HepG2 (cell line): ENCODE measurements around the gene THRA. TPM values are rescaled to one million over a fixed set of nuclear protein-coding genes. Genes with fewer than 3 reads are reported as not detected.

ENCODE experiments used
- ATF2 ChIP-seq: sonication (generic); formaldehyde crosslinking; IDR thresholded peaks from 2 replicates; pipeline ENCODE4 v1.4.0; 2020; ENCODE audit warnings: missing genetic modification reagents
- ATRX ChIP-seq: sonication (generic); formaldehyde crosslinking; IDR thresholded peaks from 2 replicates; pipeline ENCODE4 v1.4.0; 2020; ENCODE audit warnings: missing genetic modification reagents, borderline replicate concordance
- CBX2 ChIP-seq, 2 experiments: fragments of 200-600 bp in 1 of 2; sonication (generic); formaldehyde crosslinking in 1 of 2; IDR thresholded peaks; 2 replicates each; pipeline versions ENCODE4 v1.7.0 to v1.8.1; 2018 to 2022; ENCODE audit warnings: low read depth in 2 of 2, low read length in 1 of 2, mild to moderate bottlenecking in 1 of 2, missing genetic modification reagents in 1 of 2
- FOXJ3 ChIP-seq: sonication (generic); formaldehyde crosslinking; IDR thresholded peaks from 2 replicates; pipeline ENCODE4 v1.4.0; 2020; ENCODE audit warnings: missing genetic modification reagents, mild to moderate bottlenecking, borderline replicate concordance
- HCFC1 ChIP-seq: fragments of 150-350 bp; IDR thresholded peaks from 2 replicates; pipeline ENCODE4 v1.6.1; 2014; ENCODE audit warnings: low read depth, low read length
- HHEX ChIP-seq: IDR thresholded peaks from 2 replicates; pipeline ENCODE4 v1.6.1; 2016; ENCODE audit warnings: control low read depth
- HOMEZ ChIP-seq: IDR thresholded peaks from 2 replicates; pipeline ENCODE4 v1.6.1; 2016; ENCODE audit warnings: low read depth
- IKZF4 ChIP-seq: sonication (generic); formaldehyde crosslinking; IDR thresholded peaks from 2 replicates; pipeline ENCODE4 v1.5.1; 2020; ENCODE audit warnings: borderline replicate concordance, mild to moderate bottlenecking, low read depth, missing genetic modification reagents; ENCODE audit errors: not compliant biosample characterization
- MAFK ChIP-seq, 2 experiments: IDR thresholded peaks in 1 of 2; conservative IDR thresholded peaks in 1 of 2; 2 replicates each; pipeline ENCODE4 v1.6.1; 2011; ENCODE audit warnings: improper control_type of control experiment in 2 of 2, low read length in 2 of 2
- NFE2L1 ChIP-seq: sonication (generic); formaldehyde crosslinking; IDR thresholded peaks from 2 replicates; pipeline ENCODE4 v1.4.0; 2020; ENCODE audit warnings: missing genetic modification reagents, mild to moderate bottlenecking, borderline replicate concordance
- PRDM4 ChIP-seq: sonication (generic); formaldehyde crosslinking; IDR thresholded peaks from 2 replicates; pipeline ENCODE4 v1.9.0; 2021; ENCODE audit warnings: missing genetic modification reagents, borderline replicate concordance
- SNAI1 ChIP-seq: sonication (generic); formaldehyde crosslinking; IDR thresholded peaks from 2 replicates; pipeline ENCODE4 v1.5.0; 2020; ENCODE audit warnings: mild to moderate bottlenecking, missing genetic modification reagents, borderline replicate concordance
- ZNF513 ChIP-seq: sonication (generic); formaldehyde crosslinking; conservative IDR thresholded peaks from 2 replicates; pipeline ENCODE4 v1.5.0; 2020; ENCODE audit warnings: missing genetic modification reagents
- ZNF556 ChIP-seq: sonication (generic); formaldehyde crosslinking; IDR thresholded peaks from 2 replicates; pipeline ENCODE4 v1.4.0; 2020; ENCODE audit warnings: mild to moderate bottlenecking, missing genetic modification reagents, borderline replicate concordance
- ZXDC ChIP-seq: sonication (generic); formaldehyde crosslinking; IDR thresholded peaks from 2 replicates; pipeline ENCODE4 v1.5.0; 2020; ENCODE audit warnings: mild to moderate bottlenecking, missing genetic modification reagents
- polyA plus RNA-seq, 8 experiments: library from polyadenylated mRNA; depleted of rRNA in 3 of 8; stranded (reverse) in 7 of 8; unstranded in 1 of 8; fragments of >200 nt; fragmentation: Illumina TruSeq in 4 of 8; extraction: Trizol in 4 of 8; gene quantifications; 2 replicates each; pipeline versions ENCODE4 v1.2.1 to v1.2.3, GENCODE V29; 2011 to 2016; ENCODE audit warnings: low read depth in 4 of 8, missing spikeins in 1 of 8, mixed read lengths in 1 of 8; ENCODE audit not compliant: insufficient read depth in 1 of 8
- total RNA-seq, 5 experiments: library from RNA; depleted of rRNA; stranded (reverse); fragments of >200 nt; fragmentation: Illumina TruSeq; extraction: Trizol; gene quantifications; 2 replicates each; pipeline ENCODE4 v1.2.3, GENCODE V29; 2016; ENCODE audit warnings: low read depth in 1 of 5

Gene THRA
- total and polyA plus RNA-seq, 2 of the 13 experiments (the other 11 are each of a cell fraction or from before 2014, with no cell fraction given) = 8.0 to 9.9 TPM

- TF ChIP-seq ATRX (no peak), HHEX (CRISPR knock-in tag) (0 out of 2 replicates have a peak, but pooled peaks have one; percentile 31), MAFK (conservative IDR thresholded peaks at IDR 0.05 in 1 of 2, IDR thresholded peaks at IDR 0.05 in 1 of 2; ENCODE audit: low read length in 2 of 2) (no peak), CBX2 (IDR thresholded peaks at IDR 0.05; ENCODE audit: low read depth, low read length) (no peak), CBX2 (CRISPR knock-in tag; IDR thresholded peaks at IDR 0.05; ENCODE audit: low read depth) (0 out of 2 replicates have a peak, but pooled peaks have one; percentile 24), ZNF556 (CRISPR knock-in tag) (peak; percentile 72; the same call in 1 of the 2 replicates), FOXJ3 (CRISPR knock-in tag) (0 out of 2 replicates have a peak, but pooled peaks have one; percentile 59), PRDM4 (CRISPR knock-in tag) (peak; percentile 53; the same call in 1 of the 2 replicates), SNAI1 (CRISPR knock-in tag) (peak; percentile 29; the same call in 1 of the 2 replicates), ZNF513 (CRISPR knock-in tag) (no peak), ZXDC (CRISPR knock-in tag) (peak; percentile 85; the same call in 1 of the 2 replicates), HOMEZ (CRISPR knock-in tag) (peak; percentile 93), NFE2L1 (no peak), HCFC1 (no peak; the same call in 1 of the 2 replicates), IKZF4 (peak; percentile 95), ATF2 (CRISPR knock-in tag) (peak; percentile 92)
Observed at GRCh38 chr17:40098846-40099618, 36.3 kb downstream of the THRA start (continued).
